Activated naive CD4-positive, alpha-beta T cell treated with anti-CD3 and anti-CD28 coated beads, Interleukin-2, amount 50 U/mL, for 16 hours (primary cell): ENCODE measurements around the gene CFB.
"Not testable (repeated sequence)": the region's sequence is repeated elsewhere in the genome, so short reads cannot be mapped to it uniquely, and the experiment has no call there.

Experiments
- DNase-seq: peaks from one replicate; pipeline ENCODE4 v3.0.0-alpha.2; 2020

Gene CFB

GRCh38 chr6:31945507-31946369 lies at the start of gene CFB:
Gene CFB (plus strand): TSS chr6:31946095. CDS start chr6:31946222, 127 bp downstream.
- DNase-seq, result no peak

- DNase-seq, result no peak
Measured at GRCh38 chr6:31896493-31896855, 49.4 kb upstream of the CFB start.

- no peak for DNase-seq
Measured at GRCh38 chr6:31896856-31897611, 48.9 kb upstream of the CFB start.

- peak; percentile 90 for DNase-seq
Measured at GRCh38 chr6:31897612-31898382, 48.1 kb upstream of the CFB start, which contains the start of gene EHMT2. Gene EHMT2 (minus strand): TSS chr6:31897698. CDS start chr6:31897677, 21 bp downstream.

GRCh38 chr6:31898383-31899011 lies 47.4 kb upstream of the CFB start:
- peak; percentile 37 for DNase-seq

GRCh38 chr6:31899215-31899614 lies 46.7 kb upstream of the CFB start:
- no peak for DNase-seq

- no peak for DNase-seq
Measured at GRCh38 chr6:31899882-31900722, 45.8 kb upstream of the CFB start.

GRCh38 chr6:31900917-31901414 lies 44.9 kb upstream of the CFB start:
- DNase-seq, result no peak

- DNase-seq, result peak; percentile 82
Measured at GRCh38 chr6:31901415-31901952, 44.4 kb upstream of the CFB start.

- DNase-seq, result peak; percentile 89
Measured at GRCh38 chr6:31901953-31902643, 43.8 kb upstream of the CFB start, which contains the start of gene ZBTB12. Gene ZBTB12 (minus strand): TSS chr6:31902086. CDS start chr6:31901305, 781 bp downstream.

GRCh38 chr6:31903957-31904356 lies 41.9 kb upstream of the CFB start:
- DNase-seq, result no peak

GRCh38 chr6:31905041-31905440 lies 40.9 kb upstream of the CFB start:
- DNase-seq, result no peak

- no peak for DNase-seq
Measured at GRCh38 chr6:31906122-31906521, 39.8 kb upstream of the CFB start.

- not testable (repeated sequence) for DNase-seq
Measured at GRCh38 chr6:31906727-31907126, 39.2 kb upstream of the CFB start.

- DNase-seq, result no peak
Measured at GRCh38 chr6:31907158-31907813, 38.6 kb upstream of the CFB start.

- DNase-seq, result not testable (repeated sequence)
Measured at GRCh38 chr6:31908255-31908654, 37.6 kb upstream of the CFB start.

GRCh38 chr6:31908791-31909190 lies 37.1 kb upstream of the CFB start:
- no peak for DNase-seq

GRCh38 chr6:31909298-31909697 lies 36.6 kb upstream of the CFB start:
- not testable (repeated sequence) for DNase-seq

- DNase-seq, result no peak
Measured at GRCh38 chr6:31911826-31912585, 33.9 kb upstream of the CFB start.
